GM19452 (cell line): ENCODE measurements around the gene ARFGEF3.
"Not testable (repeated sequence)": the region's sequence is repeated elsewhere in the genome, so short reads cannot be mapped to it uniquely, and the experiment has no call there.

Experiments used
- ATAC-seq: cut with Tn5 transposase; IDR thresholded peaks from one replicate; pipeline ENCODE4 v1.9.1; 2021; ENCODE audit not compliant: unreplicated experiment

Gene ARFGEF3

DNA sequence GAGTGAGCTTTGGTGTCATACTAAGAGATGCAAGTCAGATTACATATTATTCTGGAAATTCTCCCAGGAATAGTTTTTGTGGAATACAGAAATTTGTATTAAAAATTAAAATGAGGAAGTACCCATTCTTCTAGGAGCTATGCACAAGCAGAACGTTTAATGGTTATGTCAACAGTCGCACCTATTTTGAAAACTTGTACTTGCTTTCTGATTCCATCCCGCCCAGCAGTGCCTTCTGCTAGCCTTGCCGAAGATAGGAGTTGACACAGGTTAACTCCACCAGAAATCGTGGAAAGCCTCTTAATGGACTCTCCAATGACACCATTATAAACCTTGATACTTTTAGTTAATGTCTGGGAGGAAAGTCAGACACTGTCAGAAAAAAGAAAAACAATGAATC is 49.9 kb downstream of the ARFGEF3 start:
- no peak for ATAC-seq

DNA sequence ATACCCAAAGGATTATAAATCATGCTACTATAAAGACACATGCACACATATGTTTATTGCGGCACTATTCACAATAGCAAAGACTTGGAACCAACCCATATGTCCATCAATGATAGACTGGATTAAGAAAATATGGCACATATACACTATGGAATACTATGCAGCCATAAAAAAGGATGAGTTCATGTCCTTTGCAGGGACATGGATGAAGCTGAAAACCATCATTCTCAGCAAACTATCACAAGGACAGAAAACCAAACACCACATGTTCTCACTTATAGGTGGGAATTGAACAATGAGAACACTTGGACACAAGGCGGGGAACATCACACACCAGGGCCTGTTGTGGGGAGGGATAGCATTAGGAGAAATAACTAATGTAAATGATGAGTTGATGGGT is 50.8 kb downstream of the ARFGEF3 start:
- not testable (repeated sequence) for ATAC-seq

- no peak for ATAC-seq
Measured at GRCh38 chr6:138215093-138215782, 53.5 kb downstream of the ARFGEF3 start.

- no peak for ATAC-seq
Measured at GRCh38 chr6:138218449-138218848, 56.7 kb downstream of the ARFGEF3 start, which contains the start of gene PBOV1. Gene PBOV1, minus strand, starts transcription at chr6:138218491. Its CDS starts 96 bp downstream, at chr6:138218395.

GRCh38 chr6:138219398-138219797 is 57.7 kb downstream of the ARFGEF3 start:
- no peak for ATAC-seq

DNA sequence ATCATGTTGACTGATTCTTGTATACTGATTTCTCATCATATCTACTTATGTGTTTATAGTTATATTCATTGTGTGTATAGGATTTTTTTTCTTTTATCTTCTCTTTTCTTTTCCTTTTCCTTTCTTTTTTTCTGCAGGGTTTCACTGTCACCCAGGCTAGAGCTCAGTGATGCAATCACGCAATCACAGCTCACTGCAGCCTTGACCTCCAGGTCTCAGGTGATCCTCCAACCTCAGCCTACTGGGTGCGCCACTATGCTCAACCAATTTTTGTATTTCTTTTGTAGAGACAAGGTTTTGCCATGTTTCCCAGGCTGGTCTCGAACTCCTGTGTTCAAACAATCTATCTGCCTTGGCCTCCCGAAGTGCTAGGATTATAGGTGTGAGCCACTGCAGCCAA is 58.2 kb downstream of the ARFGEF3 start:
- no peak for ATAC-seq

DNA sequence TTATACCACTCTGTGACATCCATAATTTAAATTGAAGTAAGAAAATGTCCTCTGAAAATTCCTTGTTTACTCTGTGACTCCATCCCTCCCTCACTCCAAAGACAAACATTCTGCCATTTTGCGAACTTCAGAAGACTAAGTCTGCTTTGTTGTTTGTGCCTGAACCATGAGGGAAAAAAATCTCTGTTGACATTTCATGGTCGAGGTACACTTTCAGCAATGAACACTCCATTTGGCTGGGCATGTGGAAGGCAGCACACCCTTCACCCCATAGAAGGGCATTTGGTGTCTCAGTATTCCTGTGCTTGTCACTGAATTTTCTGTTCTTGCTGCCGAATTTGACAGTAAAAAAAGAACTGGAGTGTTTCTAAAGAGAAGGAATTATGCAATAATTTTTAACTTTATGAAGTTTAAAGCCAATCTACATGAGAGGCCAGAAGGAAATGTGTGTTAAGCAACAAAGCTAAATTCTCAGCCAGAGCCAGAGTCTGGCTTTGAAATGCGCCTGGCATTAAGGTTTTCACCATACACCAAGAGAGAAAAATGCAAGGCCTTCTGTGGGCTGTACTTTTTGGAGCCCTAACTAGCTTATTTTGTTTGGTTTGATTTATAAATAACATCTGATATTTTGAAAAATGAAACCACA is 61.3 kb downstream of the ARFGEF3 start:
- ATAC-seq, result no peak

- no peak for ATAC-seq
Measured at GRCh38 chr6:138225953-138226352, 64.2 kb downstream of the ARFGEF3 start.

GRCh38 chr6:138226700-138227315 is 65.1 kb downstream of the ARFGEF3 start:
- ATAC-seq, result no peak

GRCh38 chr6:138227316-138227781 is 65.6 kb downstream of the ARFGEF3 start:
- no peak for ATAC-seq

DNA sequence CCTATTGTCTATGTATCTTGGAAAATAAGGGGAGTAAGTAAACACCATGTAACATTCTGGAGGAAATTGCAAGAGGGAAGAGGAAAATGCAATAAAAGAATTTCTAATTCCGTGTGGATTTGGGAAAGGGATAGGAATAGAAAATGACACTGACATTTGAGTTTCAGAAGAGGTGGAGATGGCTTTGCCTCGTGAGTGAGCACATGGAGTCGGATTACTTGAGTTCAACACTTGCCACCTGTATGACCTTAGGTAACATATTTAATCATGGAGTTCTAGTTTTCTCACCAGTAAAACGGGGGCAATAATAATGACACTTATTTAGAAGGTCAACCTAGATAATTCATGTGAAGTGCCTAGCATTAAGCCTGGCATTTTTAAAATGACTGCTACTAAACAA is 67.3 kb downstream of the ARFGEF3 start:
- no peak for ATAC-seq

GRCh38 chr6:138229663-138230179 is 68.0 kb downstream of the ARFGEF3 start:
- no peak for ATAC-seq

GRCh38 chr6:138230221-138230620 is 68.5 kb downstream of the ARFGEF3 start:
- ATAC-seq, result no peak

- ATAC-seq, result no peak
Measured at GRCh38 chr6:138230759-138231380, 69.1 kb downstream of the ARFGEF3 start.

DNA sequence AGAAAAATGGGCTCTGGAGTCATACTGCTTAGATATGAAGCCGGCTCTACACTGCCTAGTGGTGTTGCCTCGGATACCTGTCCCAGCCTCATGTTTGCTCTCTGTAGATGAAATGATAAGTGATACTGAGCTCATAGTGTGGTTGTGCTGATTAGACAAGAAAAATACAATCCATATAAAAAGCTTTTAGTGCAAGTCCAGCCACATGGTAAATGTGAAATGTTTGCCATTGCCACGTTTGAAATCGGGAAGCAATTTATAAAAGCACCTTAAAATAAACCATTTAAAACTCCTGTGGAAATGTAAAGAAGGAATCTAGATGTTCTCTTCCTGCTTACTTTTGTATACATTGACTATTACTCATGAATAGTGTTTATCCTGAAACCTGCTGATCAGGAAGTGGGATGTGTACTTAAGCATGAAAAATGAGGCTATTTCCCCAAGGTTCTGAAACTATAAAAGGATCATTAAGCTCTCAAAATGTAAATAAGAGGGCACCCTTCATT is 69.7 kb downstream of the ARFGEF3 start:
- ATAC-seq, result no peak

DNA sequence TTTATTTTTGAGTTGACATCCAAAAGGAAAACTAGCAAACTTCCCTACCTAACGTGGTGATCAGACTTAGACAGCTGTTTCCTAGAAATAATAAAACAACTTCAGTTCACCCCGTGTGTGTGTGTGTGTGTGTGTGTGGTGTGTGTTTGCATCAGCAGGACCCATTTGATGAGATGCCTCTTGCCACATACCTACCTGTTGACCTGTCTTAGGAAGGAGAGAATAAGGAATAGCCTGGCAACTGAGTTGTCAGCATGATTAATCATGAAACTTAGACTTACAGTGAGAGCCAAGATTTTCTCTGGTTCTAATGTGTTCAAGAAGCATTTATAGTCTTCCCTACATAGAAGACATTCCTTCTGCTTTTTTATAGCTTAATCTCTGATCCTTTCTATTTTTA is 72.6 kb downstream of the ARFGEF3 start:
- no peak for ATAC-seq

DNA sequence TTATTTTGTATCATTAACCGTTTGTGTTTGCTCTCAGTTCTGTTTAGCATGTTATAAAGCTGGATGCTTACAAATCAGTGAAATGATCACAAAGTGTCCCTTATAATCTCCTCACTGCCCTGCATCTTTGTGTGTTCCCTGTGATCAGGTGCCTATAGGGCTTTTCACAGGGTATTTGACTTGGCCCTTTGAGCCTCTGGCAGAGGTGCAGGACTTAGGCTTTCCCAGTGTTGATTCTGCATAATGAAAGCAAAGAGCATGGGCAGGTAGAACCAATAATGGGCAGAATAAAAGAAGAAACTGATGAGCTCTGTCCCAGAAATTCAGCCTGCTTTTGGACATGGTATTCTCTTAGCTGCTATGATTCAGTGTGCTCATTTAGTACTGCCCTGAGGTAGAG is 73.5 kb downstream of the ARFGEF3 start:
- ATAC-seq, result no peak

GRCh38 chr6:138235693-138236092 is 74.0 kb downstream of the ARFGEF3 start:
- no peak for ATAC-seq

- ATAC-seq, result no peak
Measured at GRCh38 chr6:138237463-138237862, 75.7 kb downstream of the ARFGEF3 start.

DNA sequence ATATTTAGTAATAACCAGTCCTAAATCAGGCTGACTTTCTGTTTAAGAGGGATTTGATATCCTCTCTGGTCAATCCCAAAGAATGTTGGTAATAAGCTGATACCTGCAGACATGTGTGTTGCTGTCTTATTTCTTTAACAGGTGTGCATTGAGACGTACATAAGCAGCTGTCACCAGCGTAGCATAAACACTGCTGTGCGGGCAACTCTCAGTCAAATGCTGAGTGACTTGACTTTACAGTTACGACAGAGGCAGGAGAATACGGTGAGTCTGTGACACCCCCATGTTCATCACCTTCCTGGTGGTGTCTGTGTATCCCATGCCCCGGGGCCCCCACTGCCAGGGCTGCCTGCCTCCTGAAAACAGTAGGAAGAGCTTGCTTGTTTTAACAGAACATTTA is 76.6 kb downstream of the ARFGEF3 start:
- no peak for ATAC-seq

GRCh38 chr6:138239774-138240173 is 78.0 kb downstream of the ARFGEF3 start:
- no peak for ATAC-seq
